Erythroblast (primary cell): ENCODE data around the gene ICAM4.

Experiments used
- GATA1 ChIP-seq: IDR thresholded peaks from 2 replicates; pipeline ENCODE4 v1.6.1; 2011; ENCODE audit warnings: low read depth, mild to moderate bottlenecking, control low read depth, low read length, moderate library complexity
- POLR2A ChIP-seq: IDR thresholded peaks from 2 replicates; pipeline ENCODE4 v1.6.1; 2011; ENCODE audit warnings: mild to moderate bottlenecking, low read length

- no peak for TF ChIP-seq POLR2A
- no peak for TF ChIP-seq GATA1
Measured at GRCh38 chr19:10245189-10245939, 41.4 kb upstream of the ICAM4 start.
